H9 (cell line): ENCODE data around the gene BCAS1. TPM values are rescaled to one million over a fixed set of nuclear protein-coding genes. Genes with fewer than 3 reads are reported as not detected.

Source experiments
- DNase-seq: peaks from one replicate; pipeline ENCODE4 v3.0.0-alpha.2; 2017
- H2AFZ ChIP-seq: one replicate; pipeline ENCODE4 v1.6.1; 2013; ENCODE audit warnings: mild to moderate bottlenecking, low read length, control low read depth, moderate library complexity
- H2AK5ac ChIP-seq: 2 replicates; pipeline ENCODE4 v1.6.1; 2013; ENCODE audit warnings: low read length, control low read depth, mixed read lengths; ENCODE audit not compliant: insufficient read length
- H2BK120ac ChIP-seq: one replicate; pipeline ENCODE4 v1.6.1; 2013; ENCODE audit warnings: low read depth, mild to moderate bottlenecking, low read length, control low read depth, inconsistent platforms; ENCODE audit not compliant: poor library complexity, severe bottlenecking
- H2BK12ac ChIP-seq: 2 replicates; pipeline ENCODE4 v1.6.1; 2013; ENCODE audit warnings: low read length, control low read depth, mixed read lengths, low read depth; ENCODE audit not compliant: insufficient read length
- H2BK15ac ChIP-seq: 2 replicates; pipeline ENCODE4 v1.6.1; 2013; ENCODE audit warnings: low read depth, low read length, control low read depth
- H2BK20ac ChIP-seq: one replicate; pipeline ENCODE4 v1.6.1; 2013; ENCODE audit warnings: low read depth, mild to moderate bottlenecking, low read length, control low read depth, inconsistent platforms; ENCODE audit not compliant: poor library complexity, severe bottlenecking
- H2BK5ac ChIP-seq: 2 replicates; pipeline ENCODE4 v1.6.1; 2013; ENCODE audit warnings: low read length, control low read depth, mixed read lengths; ENCODE audit not compliant: insufficient read length
- H3K14ac ChIP-seq: 2 replicates; pipeline ENCODE4 v1.6.1; 2013; ENCODE audit warnings: low read length, control low read depth; ENCODE audit not compliant: insufficient read depth
- H3K18ac ChIP-seq: 2 replicates; pipeline ENCODE4 v1.6.1; 2013; ENCODE audit warnings: low read depth, mild to moderate bottlenecking, mixed read lengths, low read length, control low read depth; ENCODE audit not compliant: insufficient read length
- H3K23ac ChIP-seq: 2 replicates; pipeline ENCODE4 v1.6.1; 2013; ENCODE audit warnings: low read length, control low read depth, mixed read lengths, low read depth; ENCODE audit not compliant: insufficient read length
- H3K23me2 ChIP-seq: 2 replicates; pipeline ENCODE4 v1.6.1; 2013; ENCODE audit warnings: low read depth, mild to moderate bottlenecking, mixed read lengths, low read length, control low read depth; ENCODE audit not compliant: insufficient read length, poor library complexity, severe bottlenecking
- H3K27ac ChIP-seq: 2 replicates; pipeline ENCODE4 v1.5.1; 2013; ENCODE audit warnings: low read length, control low read depth, mixed read lengths, low read depth; ENCODE audit not compliant: insufficient read length
- H3K27me3 ChIP-seq: 2 replicates; pipeline ENCODE4 v1.6.1; 2013; ENCODE audit warnings: low read length, control low read depth, inconsistent platforms; ENCODE audit not compliant: insufficient read depth
- H3K4ac ChIP-seq: 2 replicates; pipeline ENCODE4 v1.6.1; 2013; ENCODE audit warnings: low read depth, mild to moderate bottlenecking, control low read depth, inconsistent platforms, low read length, moderate library complexity
- H3K4me1 ChIP-seq: 2 replicates; pipeline ENCODE4 v1.6.1; 2013; ENCODE audit warnings: low read length, control low read depth, inconsistent platforms; ENCODE audit not compliant: insufficient read depth
- H3K4me2 ChIP-seq: 2 replicates; pipeline ENCODE4 v1.6.1; 2013; ENCODE audit warnings: low read length, control low read depth, mixed read lengths; ENCODE audit not compliant: insufficient read length, insufficient read depth
- H3K56ac ChIP-seq: 2 replicates; pipeline ENCODE4 v1.6.1; 2013; ENCODE audit warnings: low read depth, mild to moderate bottlenecking, mixed read lengths, low read length, control low read depth; ENCODE audit not compliant: insufficient read length
- H3K79me1 ChIP-seq: 2 replicates; pipeline ENCODE4 v1.6.1; 2013; ENCODE audit warnings: low read depth, mild to moderate bottlenecking, moderate library complexity, low read length, control low read depth, inconsistent platforms; ENCODE audit not compliant: insufficient read depth, poor library complexity, severe bottlenecking
- H3K79me2 ChIP-seq: 2 replicates; pipeline ENCODE4 v1.6.1; 2013; ENCODE audit warnings: low read length, control low read depth, inconsistent platforms; ENCODE audit not compliant: insufficient read depth
- H3K9ac ChIP-seq: 2 replicates; pipeline ENCODE4 v1.6.1; 2013; ENCODE audit warnings: low read length, control low read depth, mixed read lengths; ENCODE audit not compliant: insufficient read length; ENCODE audit errors: extremely low read depth
- H3K9me3 ChIP-seq: one replicate; pipeline ENCODE4 v1.6.1; 2013; ENCODE audit warnings: low read depth, low read length, inconsistent platforms; ENCODE audit not compliant: control insufficient read depth
- H3T11ph ChIP-seq: one replicate; pipeline ENCODE4 v1.6.1; 2013; ENCODE audit warnings: mild to moderate bottlenecking, low read length, control low read depth, inconsistent platforms
- H4K20me1 ChIP-seq: one replicate; pipeline ENCODE4 v1.6.1; 2013; ENCODE audit not compliant: control insufficient read depth, insufficient read length, insufficient read depth
- H4K5ac ChIP-seq: 2 replicates; pipeline ENCODE4 v1.6.1; 2013; ENCODE audit warnings: low read depth, mild to moderate bottlenecking, mixed read lengths, low read length, control low read depth; ENCODE audit not compliant: insufficient read length
- H4K8ac ChIP-seq: replicated peaks from 2 replicates; pipeline ENCODE4 v1.6.1; 2013; ENCODE audit warnings: low read length, control low read depth, mixed read lengths, low read depth; ENCODE audit not compliant: insufficient read length
- H4K91ac ChIP-seq: 2 replicates; pipeline ENCODE4 v1.6.1; 2013; ENCODE audit warnings: low read depth, mild to moderate bottlenecking, moderate library complexity, mixed read lengths, low read length, control low read depth; ENCODE audit not compliant: insufficient read length
- H3K27ac Mint-ChIP-seq, 3 experiments: 2 replicates in 2 of 3; 3 replicates in 1 of 3; pipeline ENCODE4 v1.8.0; 2020 to 2021; ENCODE audit warnings: mixed read lengths in 3 of 3, mild to moderate bottlenecking in 1 of 3, moderate library complexity in 1 of 3
- H3K27me3 Mint-ChIP-seq: 2 replicates; pipeline ENCODE4 v1.8.0; 2021; ENCODE audit warnings: low read depth, mild to moderate bottlenecking, moderate library complexity, mixed read lengths
- H3K36me3 Mint-ChIP-seq, 3 experiments: 2 replicates in 2 of 3; 3 replicates in 1 of 3; pipeline ENCODE4 v1.8.0; 2020 to 2021; ENCODE audit warnings: low read depth in 3 of 3, mixed read lengths in 3 of 3; ENCODE audit not compliant: insufficient read depth in 1 of 3
- H3K4me1 Mint-ChIP-seq, 2 experiments: 2 replicates each; pipeline ENCODE4 v1.8.0; 2020; ENCODE audit warnings: mixed read lengths in 2 of 2
- H3K4me3 Mint-ChIP-seq, 2 experiments: 2 replicates in 1 of 2; 3 replicates in 1 of 2; pipeline ENCODE4 v1.8.0; 2020 to 2021; ENCODE audit warnings: mild to moderate bottlenecking in 2 of 2, mixed read lengths in 2 of 2, moderate library complexity in 1 of 2
- H3K9me3 Mint-ChIP-seq, 2 experiments: 2 replicates in 1 of 2; 3 replicates in 1 of 2; pipeline ENCODE4 v1.8.0; 2020; ENCODE audit warnings: mild to moderate bottlenecking in 2 of 2, mixed read lengths in 2 of 2, moderate library complexity in 1 of 2
- WGBS: extraction: QIAGEN DNeasy Blood & Tissue Kit; methylation state at CpG from one replicate; pipeline ENCODE4 v1.1.7; 2013; ENCODE audit warnings: missing lambda C conversion rate, low lambda C conversion rate, mixed read lengths; ENCODE audit not compliant: insufficient read length; ENCODE audit errors: extremely low coverage; 5-methylcytosine and 5-hydroxymethylcytosine counted together
- total RNA-seq: library from RNA; stranded (reverse); gene quantifications from 2 replicates; pipeline ENCODE4 v1.2.1, GENCODE V29; 2021
- TF ChIP-seq, protein P1 (sequence below): fragments of 200-600 bp; sonication (generic); conservative IDR thresholded peaks from 3 replicates; pipeline ENCODE4 v1.8.0; 2021; ENCODE audit warnings: antibody characterized with exemption, mild to moderate bottlenecking

BCAS1 gene
- total RNA-seq, 1 experiment from 2014 or later, result 0.15 TPM

DNA sequence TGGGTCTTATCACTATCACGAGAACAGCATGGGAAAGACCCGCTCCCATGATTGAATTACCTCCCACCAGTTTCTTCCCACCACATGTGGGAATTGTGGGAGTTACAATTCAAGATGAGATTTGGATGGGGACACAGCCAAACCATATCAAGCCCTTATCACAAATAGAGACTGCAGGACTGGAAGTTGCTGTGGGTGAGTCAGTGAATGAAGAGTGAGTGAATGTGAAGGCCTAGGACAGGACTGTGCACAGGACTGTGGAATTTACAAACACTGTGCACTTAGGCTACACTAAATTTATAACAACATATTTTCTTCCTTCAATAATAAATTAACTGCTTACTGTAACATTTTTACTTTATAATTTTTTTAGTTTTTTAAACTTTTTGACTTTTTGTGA, 30.2 kb upstream of the BCAS1 start:
- H3K4me1 ChIP-seq, result no peaks in the 10 kb centered on the region
- H2BK20ac ChIP-seq, result no peak overlapping the region
- H3K9me3 Mint-ChIP-seq, result peaks cover 0 to 2% of the 10 kb centered on the region in 2 experiments; a peak in 1 of 5 replicates
- H3K56ac ChIP-seq, result no peak overlapping the region
- TF ChIP-seq, protein P1, sequence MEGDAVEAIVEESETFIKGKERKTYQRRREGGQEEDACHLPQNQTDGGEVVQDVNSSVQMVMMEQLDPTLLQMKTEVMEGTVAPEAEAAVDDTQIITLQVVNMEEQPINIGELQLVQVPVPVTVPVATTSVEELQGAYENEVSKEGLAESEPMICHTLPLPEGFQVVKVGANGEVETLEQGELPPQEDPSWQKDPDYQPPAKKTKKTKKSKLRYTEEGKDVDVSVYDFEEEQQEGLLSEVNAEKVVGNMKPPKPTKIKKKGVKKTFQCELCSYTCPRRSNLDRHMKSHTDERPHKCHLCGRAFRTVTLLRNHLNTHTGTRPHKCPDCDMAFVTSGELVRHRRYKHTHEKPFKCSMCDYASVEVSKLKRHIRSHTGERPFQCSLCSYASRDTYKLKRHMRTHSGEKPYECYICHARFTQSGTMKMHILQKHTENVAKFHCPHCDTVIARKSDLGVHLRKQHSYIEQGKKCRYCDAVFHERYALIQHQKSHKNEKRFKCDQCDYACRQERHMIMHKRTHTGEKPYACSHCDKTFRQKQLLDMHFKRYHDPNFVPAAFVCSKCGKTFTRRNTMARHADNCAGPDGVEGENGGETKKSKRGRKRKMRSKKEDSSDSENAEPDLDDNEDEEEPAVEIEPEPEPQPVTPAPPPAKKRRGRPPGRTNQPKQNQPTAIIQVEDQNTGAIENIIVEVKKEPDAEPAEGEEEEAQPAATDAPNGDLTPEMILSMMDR, result no peak
- H3K9ac ChIP-seq, result no peak overlapping the region
- H3K27me3 ChIP-seq, result no peaks in the 10 kb centered on the region
- no peaks in the 10 kb centered on the region for H3K9me3 ChIP-seq
- no peak overlapping the region for H2BK5ac ChIP-seq
- DNase-seq, result no peak
- peaks cover 1 to 8% of the 10 kb centered on the region in 2 experiments; a peak in 2 of 4 replicates for H3K4me1 Mint-ChIP-seq
- WGBS, result no CpG with 5 or more reads among the region's 2 CpGs
- no peak overlapping the region for H3K23ac ChIP-seq
- H3K23me2 ChIP-seq, result no peaks in the 10 kb centered on the region
- H3K14ac ChIP-seq, result no peak overlapping the region
- no peaks in the 10 kb centered on the region; the same call in 1 of the 2 replicates for H3K27me3 Mint-ChIP-seq
- H3K27ac ChIP-seq, result no peak overlapping the region
- no peak overlapping the region for H3K27ac Mint-ChIP-seq
- no peak overlapping the region for H3K4ac ChIP-seq
- no peak overlapping the region for H4K8ac ChIP-seq
- H4K5ac ChIP-seq, result no peak overlapping the region
- no peak overlapping the region for H3K4me2 ChIP-seq
- H3K4me3 Mint-ChIP-seq, result no peak overlapping the region
- H2BK15ac ChIP-seq, result no peak overlapping the region
- no peak overlapping the region for H2AFZ ChIP-seq
- H3T11ph ChIP-seq, result no peak overlapping the region
- no peaks in the 10 kb centered on the region for H3K79me1 ChIP-seq
- no peaks in the 10 kb centered on the region for H3K79me2 ChIP-seq
- no peak overlapping the region for H2BK12ac ChIP-seq
- no peaks in the 10 kb centered on the region for H4K20me1 ChIP-seq
- no peak overlapping the region for H2AK5ac ChIP-seq
- peaks cover 0 to 5% (median 1%) of the 10 kb centered on the region in 3 experiments; a peak in 3 of 7 replicates for H3K36me3 Mint-ChIP-seq
- no peak overlapping the region for H2BK120ac ChIP-seq
- H4K91ac ChIP-seq, result no peak overlapping the region
- H3K18ac ChIP-seq, result no peak overlapping the region
